HG03135 (cell line): ENCODE data around the gene RAB2B.
"Not testable (repeated sequence)": the region's sequence is repeated elsewhere in the genome, so short reads cannot be mapped to it uniquely, and the experiment has no call there.

ENCODE experiments used
- ATAC-seq: cut with Tn5 transposase; IDR thresholded peaks from one replicate; pipeline ENCODE4 v1.9.1; 2021; ENCODE audit warnings: mild to moderate bottlenecking, moderate library complexity; ENCODE audit not compliant: unreplicated experiment

The RAB2B gene

DNA sequence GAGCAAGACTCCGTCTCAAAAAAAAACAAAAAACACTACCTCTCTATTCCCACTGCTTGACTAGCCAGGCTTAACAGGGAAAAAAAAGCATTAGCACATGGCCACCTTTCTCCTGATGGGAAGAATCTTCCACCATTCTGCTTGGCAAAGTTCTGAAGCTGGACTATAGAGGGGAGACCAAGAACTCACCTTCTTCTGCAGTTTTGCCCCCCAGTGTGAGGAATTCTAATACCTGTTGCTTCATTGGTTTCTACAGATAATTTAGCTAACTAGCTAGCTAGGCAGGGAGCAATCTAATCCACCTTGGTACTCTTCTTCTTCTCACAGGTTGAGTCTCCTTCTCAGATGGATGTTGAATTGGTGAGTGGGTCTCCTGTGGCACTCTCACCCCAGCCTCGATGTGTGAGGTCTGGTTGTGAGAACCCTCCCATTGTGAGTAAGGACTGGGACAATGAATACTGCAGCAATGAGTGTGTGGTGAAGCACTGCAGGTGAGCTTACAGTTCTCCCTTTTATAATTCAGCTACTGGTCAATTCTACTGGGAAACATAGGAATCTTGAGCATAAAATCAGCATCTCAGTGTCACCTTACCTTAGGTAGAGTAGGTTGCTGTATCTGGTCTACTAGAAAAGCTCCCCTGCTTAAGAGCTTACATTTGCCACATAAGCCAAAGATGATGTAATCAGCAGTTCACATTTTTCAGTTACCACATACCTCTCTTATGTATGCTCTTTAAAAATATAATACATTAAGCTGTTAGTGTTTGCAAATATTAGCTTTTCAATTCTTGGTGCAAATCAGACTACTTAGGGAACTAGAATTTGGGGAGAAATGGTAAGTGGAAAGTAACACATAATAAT is 18.4 kb upstream of the RAB2B start:
- ATAC-seq, result no peak

DNA sequence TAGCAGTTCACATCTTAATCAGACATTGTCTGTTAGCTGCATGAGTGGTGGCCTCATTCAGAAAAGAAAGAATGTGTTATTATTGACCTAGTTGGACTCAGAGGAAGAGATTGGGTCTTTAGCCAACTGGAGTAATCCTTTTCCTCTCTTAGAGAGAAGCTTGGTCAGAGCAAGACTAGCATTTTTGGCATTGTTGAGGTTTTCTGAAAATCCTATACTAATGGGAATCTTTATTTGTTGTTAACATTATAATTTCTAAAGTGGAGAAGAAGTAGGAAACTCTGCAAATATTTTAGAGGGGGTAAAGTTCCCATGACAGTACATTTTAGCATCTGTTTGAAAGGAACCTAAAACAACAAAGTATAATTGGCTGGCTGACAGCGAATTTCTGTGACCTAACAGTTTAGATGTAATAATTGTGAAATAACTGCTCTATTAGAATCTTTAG is 9.9 kb upstream of the RAB2B start:
- ATAC-seq, result no peak

DNA sequence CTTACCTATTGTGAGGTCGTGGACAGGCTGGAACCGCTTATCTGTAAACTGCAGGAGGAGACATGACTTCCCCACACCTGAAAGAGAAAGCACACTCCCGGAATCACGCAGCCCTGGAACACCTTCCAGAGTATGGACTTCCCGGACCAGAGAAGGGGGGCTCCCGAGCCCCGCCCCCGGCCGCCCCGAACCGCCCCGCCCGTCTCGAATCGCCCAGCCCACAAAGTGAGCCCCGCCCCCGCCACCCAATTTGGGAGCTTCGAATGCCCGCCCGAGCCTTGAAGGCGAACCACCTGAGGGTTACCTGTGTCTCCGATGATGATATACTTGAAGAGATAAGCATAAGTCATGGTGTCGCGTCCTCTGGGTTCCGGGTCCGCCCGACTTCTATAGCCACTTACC is 235 bp downstream of the RAB2B start:
- no peak for ATAC-seq

DNA sequence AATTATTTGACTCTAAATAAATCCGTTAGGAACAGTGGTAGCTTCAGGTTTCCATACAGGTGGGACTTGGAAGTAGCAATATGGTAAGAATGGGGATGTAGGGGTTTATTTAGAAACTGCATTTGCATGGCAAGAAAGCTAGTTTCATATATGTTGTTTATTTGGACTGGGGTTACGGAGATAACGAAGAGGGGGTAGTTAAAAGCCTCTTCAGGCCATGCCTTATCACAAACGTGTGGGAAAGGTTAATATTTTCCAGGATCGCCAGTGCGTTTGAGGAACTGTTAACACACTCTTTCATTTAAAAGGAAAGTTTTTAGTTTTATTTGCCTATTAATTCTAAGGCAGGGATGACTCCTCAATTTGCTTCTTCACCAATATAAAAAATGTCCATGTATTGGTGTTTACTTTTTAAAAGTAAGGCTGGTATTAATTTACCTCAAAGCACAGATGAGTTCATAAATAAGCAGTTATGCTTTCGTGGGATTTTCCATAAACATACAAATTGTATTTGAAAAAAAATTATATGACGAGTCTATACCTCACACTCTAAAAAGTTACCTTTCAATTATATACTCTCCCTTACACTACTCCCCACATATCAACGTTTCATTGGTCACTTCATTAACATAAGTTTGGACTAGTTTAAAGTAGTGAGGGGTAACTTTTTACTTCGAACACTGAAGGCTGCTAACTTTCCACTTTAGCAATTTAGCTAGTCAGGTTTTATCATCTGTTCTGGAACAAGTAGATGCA is 814 bp downstream of the RAB2B start:
- ATAC-seq, result no peak

DNA sequence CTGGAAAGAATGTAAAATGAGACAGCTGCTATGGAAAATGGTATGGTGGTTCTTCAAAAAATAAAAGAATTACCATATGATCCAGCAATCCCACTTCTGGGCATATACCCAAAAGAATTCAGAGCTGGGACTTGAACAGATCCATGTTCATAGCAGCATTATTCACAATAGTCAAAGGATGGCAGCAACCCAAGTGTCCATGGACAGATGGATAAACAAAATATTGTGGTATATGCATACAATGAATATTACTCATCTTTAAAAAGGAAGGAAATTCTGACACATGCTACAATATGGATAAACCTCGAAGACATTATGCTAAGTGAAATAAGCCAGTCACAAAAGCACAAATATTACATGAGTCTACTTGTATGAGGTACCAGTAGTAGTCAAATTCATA is 9.1 kb downstream of the RAB2B start:
- no peak for ATAC-seq

DNA sequence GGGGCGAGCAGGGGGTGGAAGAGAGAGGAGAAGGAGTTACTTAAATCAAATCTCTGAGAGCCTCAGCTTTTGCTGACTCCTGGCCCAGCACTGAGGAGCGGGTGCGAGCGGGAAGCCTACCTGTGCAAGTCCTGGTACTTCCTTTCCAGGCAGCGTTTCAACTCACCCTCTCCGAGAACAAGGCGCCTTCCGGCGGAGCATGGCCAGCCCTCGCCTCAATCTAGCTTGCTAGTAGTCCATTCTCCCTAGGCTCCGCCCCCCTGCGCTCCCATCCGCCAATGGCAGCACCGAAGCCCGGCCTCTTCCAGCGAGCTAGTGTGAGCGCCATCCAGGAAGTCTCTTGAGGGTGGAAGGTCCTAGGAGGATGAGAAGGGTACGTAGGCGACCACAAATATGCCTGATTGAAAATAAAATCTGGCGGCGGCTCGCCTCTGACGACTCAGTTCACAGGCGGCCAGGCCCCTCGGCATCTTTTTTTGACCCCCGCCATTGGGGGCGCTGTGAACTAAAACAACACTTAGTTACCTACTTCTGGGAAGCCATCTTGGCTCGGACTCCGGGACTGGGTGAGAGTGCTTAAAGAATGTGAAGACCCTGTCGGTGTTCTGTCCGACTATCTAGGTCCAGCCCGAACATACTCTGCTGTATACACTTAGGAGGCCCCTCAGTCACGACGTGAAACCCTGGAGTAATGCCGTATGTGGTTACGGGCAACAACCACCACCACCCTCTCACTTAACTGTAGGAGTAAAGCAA is 20.7 kb downstream of the RAB2B start, which contains the start of gene CHD8:
Gene CHD8, minus strand, starts transcription at position 212 of the 756 bp plus-strand sequence. CDS start 24,480 bp downstream, outside the sequence.
- ATAC-seq, result peak; percentile 97

DNA sequence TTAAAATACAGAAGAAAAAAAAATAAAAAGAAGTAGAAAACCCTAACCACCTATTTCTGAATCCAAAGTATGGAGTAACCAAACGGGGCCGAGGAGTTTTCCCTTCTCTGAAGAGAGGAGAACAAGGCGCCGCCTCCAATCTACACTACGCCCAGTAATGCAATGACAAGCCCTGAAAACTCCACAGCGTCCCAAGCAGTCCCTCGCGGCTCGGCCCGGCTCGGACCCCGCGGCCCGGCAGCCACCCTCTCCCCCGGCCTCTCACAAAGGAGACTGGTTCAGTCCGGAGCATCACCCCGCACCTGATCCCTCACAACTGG is 21.2 kb downstream of the RAB2B start:
- no peak for ATAC-seq

DNA sequence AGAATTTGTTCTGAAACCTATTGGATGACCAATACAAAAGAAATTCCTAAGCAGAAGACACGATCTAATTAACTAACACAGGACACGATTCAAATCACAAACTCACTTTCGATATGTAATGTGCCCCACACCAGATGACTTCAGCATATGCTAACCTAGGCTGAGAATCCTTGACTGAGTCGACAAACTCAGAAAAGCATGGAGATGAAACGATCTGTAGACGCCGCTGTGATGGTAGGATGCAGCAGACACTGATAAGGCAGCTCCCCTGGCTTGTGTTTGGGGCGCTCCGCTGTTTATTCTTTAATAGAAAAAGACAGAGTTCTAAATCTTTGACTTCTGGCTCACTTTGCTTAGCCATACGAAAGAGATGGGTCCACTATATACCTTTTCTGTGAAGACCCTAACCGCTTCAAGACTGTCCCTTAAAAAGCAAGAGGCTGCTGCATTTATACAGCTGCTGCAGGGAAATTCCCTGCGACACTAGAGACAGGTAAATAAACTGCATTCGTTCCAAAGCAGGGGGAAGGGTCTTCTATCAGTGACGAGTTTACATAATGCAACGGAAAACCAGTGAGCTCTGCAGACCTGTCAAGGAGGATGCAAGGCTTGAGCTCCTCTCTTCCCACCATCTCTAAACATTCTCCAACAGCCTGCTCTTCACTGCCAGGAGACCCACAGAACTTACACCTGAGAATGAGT is 21.8 kb downstream of the RAB2B start:
- ATAC-seq, result no peak

DNA sequence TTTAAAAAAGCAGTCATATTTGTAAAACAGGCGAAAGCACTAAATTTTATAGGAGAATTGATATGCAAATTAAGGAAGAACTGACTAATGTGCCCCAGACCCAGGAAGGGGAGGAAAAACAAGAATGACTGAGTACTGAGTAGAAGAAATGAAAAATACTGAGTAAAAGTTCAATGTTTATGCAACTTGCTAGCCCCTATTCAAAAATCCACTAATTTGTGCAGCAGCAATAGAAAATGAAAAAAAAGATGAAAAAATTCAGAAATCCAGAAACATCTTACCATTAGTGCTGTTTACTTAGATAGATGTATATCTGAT is 26.9 kb downstream of the RAB2B start:
- ATAC-seq, result no peak

DNA sequence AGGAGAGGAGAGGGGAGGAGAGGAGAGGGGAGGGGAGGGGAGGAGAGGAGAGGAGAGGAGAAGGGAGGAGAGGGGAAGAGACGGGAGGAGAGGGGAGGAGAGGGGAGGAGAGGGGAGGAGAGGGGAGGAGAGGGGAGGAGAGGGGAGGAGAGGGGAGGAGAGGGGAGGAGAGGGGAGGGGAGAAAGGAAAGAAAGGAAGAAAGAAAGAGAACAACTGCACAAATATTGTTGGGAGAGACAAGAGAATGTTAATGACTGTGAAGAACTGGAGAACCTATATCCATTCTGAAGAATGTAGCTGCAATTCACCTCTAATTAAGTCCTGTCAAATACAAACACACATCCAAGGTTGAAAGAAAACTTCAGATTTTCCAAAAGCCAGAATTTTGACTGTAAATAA is 34.1 kb downstream of the RAB2B start:
- ATAC-seq, result not testable (repeated sequence)

DNA sequence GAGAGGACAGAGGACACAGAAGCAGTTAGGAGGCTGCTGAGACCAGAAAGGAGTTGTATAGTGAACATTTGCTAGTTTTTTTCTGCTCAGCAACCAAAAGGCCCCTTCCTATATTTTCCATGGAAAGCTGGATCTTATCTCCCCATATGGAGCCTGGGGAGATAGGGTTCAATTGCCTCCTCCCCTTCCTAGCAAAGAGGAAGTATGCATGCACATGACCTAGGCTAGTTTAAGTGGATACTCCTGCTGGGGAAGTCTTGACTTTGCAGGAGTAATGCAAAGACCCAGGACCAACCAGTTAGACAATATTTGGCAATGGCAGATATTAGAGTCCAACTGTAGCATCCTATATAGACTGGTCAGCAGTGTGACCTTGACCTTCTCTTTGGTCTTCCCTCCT is 35.9 kb downstream of the RAB2B start:
- no peak for ATAC-seq

DNA sequence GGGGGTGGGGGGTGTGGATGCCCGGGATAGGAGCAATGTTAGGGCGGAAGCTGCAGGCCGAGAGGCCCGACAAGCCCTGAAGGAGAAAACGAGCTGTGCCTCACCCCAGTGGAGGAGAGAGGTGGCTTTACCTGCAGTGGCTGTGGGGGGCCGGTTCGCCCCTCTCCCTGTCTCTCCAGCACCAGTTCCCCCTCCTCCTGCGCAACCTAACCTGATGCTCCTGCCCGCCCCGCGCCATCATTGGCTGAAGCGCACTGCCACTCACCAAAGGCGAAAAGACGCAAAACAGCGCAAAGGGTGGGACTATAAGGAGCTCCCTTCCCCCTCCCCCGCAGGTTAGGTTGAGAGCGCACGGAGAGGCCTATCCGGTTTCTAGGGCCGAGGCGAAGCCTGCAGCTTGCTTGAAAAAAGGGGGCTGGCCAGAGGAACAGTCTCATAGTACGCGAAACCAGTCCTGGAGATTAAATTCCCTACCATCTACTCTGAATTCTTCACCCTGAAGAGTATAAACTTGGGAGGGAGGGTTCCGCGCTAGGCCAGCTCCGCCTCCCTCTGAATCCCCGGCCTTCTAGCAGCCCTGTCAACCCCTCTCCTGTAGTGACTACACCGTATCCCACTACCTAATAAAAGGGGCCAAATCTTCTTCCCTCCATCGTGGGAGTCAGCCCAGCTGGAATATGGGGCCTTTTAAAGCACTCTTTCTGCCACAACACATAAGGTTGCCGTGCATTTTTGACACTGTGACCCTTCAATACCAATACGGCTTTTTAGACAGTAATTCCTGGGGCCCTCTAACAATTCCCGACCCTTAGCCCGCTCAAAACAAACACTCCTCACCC is 39.5 kb downstream of the RAB2B start:
- ATAC-seq, result peak; percentile 98

DNA sequence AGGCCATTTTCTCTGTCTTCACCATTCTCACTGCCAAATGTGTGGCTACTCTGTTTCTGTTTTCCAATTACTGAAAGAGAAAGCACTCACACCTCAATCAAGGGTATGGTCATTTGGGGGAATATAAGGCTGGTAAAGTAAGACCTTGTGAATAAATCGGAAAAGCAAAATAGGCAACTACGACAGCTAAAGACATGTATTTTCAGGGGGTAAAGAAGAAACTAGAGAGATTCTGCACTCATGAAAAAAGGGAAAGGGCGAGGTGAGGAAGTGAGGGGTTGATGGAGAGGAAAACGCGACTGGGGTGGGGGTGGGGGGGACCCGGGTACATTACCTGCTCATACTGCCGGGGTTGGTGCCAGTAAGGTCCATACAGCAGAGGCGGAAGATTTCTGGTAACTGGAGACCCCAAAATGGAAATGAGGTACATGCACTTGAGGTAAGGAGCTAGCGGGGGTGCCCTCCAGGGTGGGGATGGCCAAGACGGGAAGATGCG is 40.1 kb downstream of the RAB2B start:
- ATAC-seq, result no peak

DNA sequence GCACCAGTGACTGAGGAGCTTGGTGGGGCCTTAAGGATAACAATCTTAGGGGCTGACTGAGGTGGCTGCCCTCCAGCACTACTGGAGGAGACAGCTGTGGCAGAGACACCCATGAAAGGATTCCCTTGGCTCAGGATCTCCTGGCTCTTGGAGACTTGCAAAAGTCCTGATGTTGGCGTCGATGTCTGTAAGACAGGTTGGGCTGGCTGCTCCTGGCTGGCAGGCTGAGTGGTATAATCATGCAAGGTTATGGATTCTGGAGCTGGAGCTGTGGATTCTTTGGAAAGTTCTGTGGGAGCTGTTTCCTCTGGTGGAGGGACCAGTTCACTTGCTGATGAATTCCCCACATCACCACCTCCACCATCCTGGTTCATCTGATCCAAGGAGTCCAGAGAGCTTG is 45.6 kb downstream of the RAB2B start:
- ATAC-seq, result no peak

DNA sequence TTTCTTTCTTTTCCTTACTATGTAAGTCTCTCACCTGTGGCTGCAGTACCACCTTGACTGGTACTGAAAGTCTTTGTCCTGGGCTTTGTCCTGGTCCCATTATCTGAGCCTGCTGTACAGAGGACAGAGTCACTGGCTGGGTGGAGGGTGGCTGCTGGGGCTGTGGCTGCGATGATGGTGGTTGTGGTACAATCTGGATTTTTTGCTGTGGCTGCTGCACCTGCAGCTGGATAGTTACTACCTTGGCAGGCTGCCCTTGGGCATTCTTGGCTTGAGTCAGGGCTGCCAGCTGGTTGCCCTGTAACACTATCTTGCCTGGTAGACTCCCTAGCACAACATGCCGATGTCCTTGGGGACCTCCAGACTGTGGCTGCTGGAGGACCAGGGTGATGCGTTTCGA is 47.8 kb downstream of the RAB2B start:
- no peak for ATAC-seq

DNA sequence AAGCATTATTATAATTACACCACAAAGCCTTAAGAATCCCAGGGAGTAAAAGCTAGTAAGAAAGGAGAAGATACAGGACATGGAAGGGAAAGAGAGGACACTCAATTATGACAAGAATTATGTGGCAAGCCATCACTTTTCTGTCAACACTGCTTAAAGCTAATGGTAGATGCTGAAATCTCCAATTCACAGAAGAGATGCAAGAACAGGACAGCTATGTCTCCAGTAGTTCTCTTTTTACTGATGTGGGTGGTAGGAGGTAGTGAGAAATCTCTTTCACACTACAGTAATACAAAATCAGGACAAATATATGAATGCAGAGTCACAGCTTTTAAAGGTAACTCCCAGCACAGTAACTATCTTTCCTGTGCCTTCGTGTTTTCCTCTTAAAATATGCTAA is 50.1 kb downstream of the RAB2B start:
- no peak for ATAC-seq

DNA sequence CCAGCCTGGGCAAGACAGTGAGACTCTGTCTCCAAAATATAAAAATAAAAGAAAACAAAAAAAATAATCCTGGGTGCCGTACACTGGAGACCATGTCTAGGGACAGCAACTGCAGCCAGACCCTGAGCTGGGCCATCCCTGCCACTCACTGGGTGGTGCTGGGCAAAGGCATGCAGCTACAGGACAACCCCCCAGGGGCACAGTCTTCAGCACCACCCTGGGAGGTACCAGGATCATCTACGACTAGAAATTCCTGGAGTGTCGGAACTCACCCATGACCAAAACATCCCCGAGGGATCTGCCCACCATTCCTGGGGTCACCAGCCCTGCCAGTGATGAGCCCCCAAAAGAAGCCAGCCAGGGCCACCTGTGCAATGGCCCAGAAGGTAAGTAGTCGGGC is 57.2 kb downstream of the RAB2B start:
- no peak for ATAC-seq

DNA sequence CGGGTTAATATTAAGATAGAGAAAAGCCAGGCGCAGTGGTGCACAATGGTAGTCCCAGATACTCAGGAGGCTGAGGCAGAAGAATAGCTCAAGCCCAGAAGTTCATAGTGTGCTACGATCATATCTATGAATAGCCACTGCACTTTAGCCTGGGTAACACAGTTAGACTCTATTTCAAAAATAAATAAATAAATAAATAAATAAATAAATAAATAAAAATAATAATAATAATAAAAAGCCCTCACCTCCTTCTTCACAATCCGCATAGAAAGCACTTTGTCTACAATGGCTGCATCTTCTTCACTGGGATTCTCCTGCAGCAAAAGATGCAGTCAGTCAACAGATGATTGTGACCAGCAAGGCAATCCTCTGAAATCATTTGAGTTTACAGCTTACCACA is 61.4 kb downstream of the RAB2B start:
- ATAC-seq, result no peak

DNA sequence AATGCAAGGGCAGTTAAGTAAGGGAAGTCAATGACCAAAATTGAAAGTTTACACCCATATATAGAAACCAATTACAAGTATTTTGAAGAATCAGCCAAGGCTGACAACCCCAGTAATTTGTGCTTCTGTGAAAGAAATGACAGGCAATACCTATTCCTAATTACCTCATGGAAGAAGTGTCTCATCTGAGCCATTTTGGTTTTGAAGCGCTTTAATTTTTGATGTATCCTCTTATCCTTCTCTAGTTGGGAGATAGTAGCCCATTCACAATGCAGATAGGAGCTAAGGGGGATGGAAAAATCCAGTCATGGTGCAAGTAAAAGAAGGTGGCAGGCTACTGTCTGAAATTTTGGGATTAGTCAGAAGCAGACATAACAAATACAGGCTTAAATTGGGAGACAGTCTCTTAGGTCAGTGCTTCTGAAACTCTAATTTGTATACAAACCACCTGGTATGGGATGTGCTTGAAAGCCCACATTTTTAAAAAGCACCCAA is 62.6 kb downstream of the RAB2B start:
- no peak for ATAC-seq
